ENCODE data around the gene AUTS2. TPM values are rescaled to one million over a fixed set of nuclear protein-coding genes. Genes with fewer than 3 reads are reported as not detected.
"Not testable (repeated sequence)": the region's sequence is repeated elsewhere in the genome, so short reads cannot be mapped to it uniquely, and the experiment has no call there.

The AUTS2 gene
- total RNA-seq, 1 experiment from 2014 or later, result 4.6 TPM

GRCh38 chr7:70583965-70584883 lies 985.9 kb downstream of the AUTS2 start:
- DNase-seq (ENCODE audit: low read depth), result no peak

GRCh38 chr7:70585071-70585470 lies 986.8 kb downstream of the AUTS2 start:
- DNase-seq (ENCODE audit: low read depth), result no peak

GRCh38 chr7:70586822-70587221 lies 988.5 kb downstream of the AUTS2 start:
- DNase-seq (ENCODE audit: low read depth), result no peak

GRCh38 chr7:70587739-70588138 lies 989.5 kb downstream of the AUTS2 start:
- no peak for DNase-seq (ENCODE audit: low read depth)

GRCh38 chr7:70588191-70588921 lies 990.1 kb downstream of the AUTS2 start:
- no peak for DNase-seq (ENCODE audit: low read depth)

- no peak for DNase-seq (ENCODE audit: low read depth)
These were observed 990.7 kb downstream of the AUTS2 start for GRCh38 chr7:70589010-70589409.

GRCh38 chr7:70589590-70589989 lies 991.3 kb downstream of the AUTS2 start:
- DNase-seq (ENCODE audit: low read depth), result no peak

- DNase-seq (ENCODE audit: low read depth), result no peak
These were observed 992.0 kb downstream of the AUTS2 start for GRCh38 chr7:70590126-70590854.

GRCh38 chr7:70591643-70592042 lies 993.4 kb downstream of the AUTS2 start:
- DNase-seq (ENCODE audit: low read depth), result no peak

- DNase-seq (ENCODE audit: low read depth), result no peak
These were observed 993.9 kb downstream of the AUTS2 start for GRCh38 chr7:70592171-70592570.

GRCh38 chr7:70594170-70594569 lies 995.9 kb downstream of the AUTS2 start:
- no peak for DNase-seq (ENCODE audit: low read depth)

- not testable (repeated sequence) for DNase-seq (ENCODE audit: low read depth)
These were observed 996.6 kb downstream of the AUTS2 start for GRCh38 chr7:70594885-70595284.

- DNase-seq (ENCODE audit: low read depth), result no peak
These were observed 997.1 kb downstream of the AUTS2 start for GRCh38 chr7:70595370-70595754.

GRCh38 chr7:70595755-70596597 lies 997.7 kb downstream of the AUTS2 start:
- no peak for DNase-seq (ENCODE audit: low read depth)

- DNase-seq (ENCODE audit: low read depth), result no peak
These were observed 998.3 kb downstream of the AUTS2 start for GRCh38 chr7:70596598-70596913.

GRCh38 chr7:70597066-70597465 lies 998.8 kb downstream of the AUTS2 start:
- DNase-seq (ENCODE audit: low read depth), result no peak

GRCh38 chr7:70598976-70599375 lies 1000.7 kb downstream of the AUTS2 start:
- peak; percentile 69 for DNase-seq (ENCODE audit: low read depth)

- DNase-seq (ENCODE audit: low read depth), result no peak
These were observed 1001.3 kb downstream of the AUTS2 start for GRCh38 chr7:70599446-70600190.

- no peak for DNase-seq (ENCODE audit: low read depth)
These were observed 1002.7 kb downstream of the AUTS2 start for GRCh38 chr7:70600993-70601392.

- DNase-seq (ENCODE audit: low read depth), result no peak
These were observed 1003.8 kb downstream of the AUTS2 start for GRCh38 chr7:70602117-70602516.

All from HT1080 (cell line).